ENCODE results near the gene ACOT11. TPM values are rescaled to one million over a fixed set of nuclear protein-coding genes. Genes with fewer than 3 reads are reported as not detected.

The ACOT11 gene
- total RNA-seq, 3 donors from 2014 or later = 1.6 to 7.3 (median 1.8) TPM

- no peaks in the 10 kb centered on the region for H3K27me3 ChIP-seq
- no peak for TF ChIP-seq POLR2AphosphoS5 (IDR thresholded peaks at IDR 0.05)
- TF ChIP-seq POLR2A (IDR thresholded peaks at IDR 0.05) = no peak
- no peak for TF ChIP-seq CTCF (IDR thresholded peaks at IDR 0.05)
- intact Hi-C loops (cut with DNase I; ENCODE audit: low total_unique reads) = no loop called here
- H3K36me3 ChIP-seq = no peaks in the 10 kb centered on the region
- no peak overlapping the region for H3K27ac ChIP-seq
- H3K4me3 ChIP-seq = no peak overlapping the region
- no peaks in the 10 kb centered on the region for H3K4me1 ChIP-seq
- no peaks in the 10 kb centered on the region for H3K9me3 ChIP-seq
- DNase-seq (ENCODE audit: low spot score in 2 of 2) = no peak
Observed at GRCh38 chr1:54611621-54612020, 63.6 kb downstream of the ACOT11 start.

GRCh38 chr1:54614024-54614423, 66.0 kb downstream of the ACOT11 start:
- Histone ChIP-seq H3K4me3 (no peak overlapping the region), H3K27me3 (no peaks in the 10 kb centered on the region), H3K36me3 (no peaks in the 10 kb centered on the region), H3K27ac (no peak overlapping the region), H3K9me3 (no peaks in the 10 kb centered on the region), H3K4me1 (no peaks in the 10 kb centered on the region)
- TF ChIP-seq POLR2A (IDR thresholded peaks at IDR 0.05) (no peak), POLR2AphosphoS5 (IDR thresholded peaks at IDR 0.05) (no peak), CTCF (IDR thresholded peaks at IDR 0.05) (no peak)
- intact Hi-C loops (cut with DNase I; ENCODE audit: low total_unique reads) = no loop called here
- DNase-seq (ENCODE audit: low spot score in 2 of 2) = no peak

- H3K27ac ChIP-seq = no peak overlapping the region
- H3K4me1 ChIP-seq = no peaks in the 10 kb centered on the region
- H3K4me3 ChIP-seq = no peak overlapping the region
- no peaks in the 10 kb centered on the region for H3K36me3 ChIP-seq
- intact Hi-C loops (cut with DNase I; ENCODE audit: low total_unique reads) = no loop called here
- no peaks in the 10 kb centered on the region for H3K9me3 ChIP-seq
- TF ChIP-seq CTCF (IDR thresholded peaks at IDR 0.05) (no peak), POLR2A (IDR thresholded peaks at IDR 0.05) (no peak), POLR2AphosphoS5 (IDR thresholded peaks at IDR 0.05) (no peak)
- H3K27me3 ChIP-seq = no peaks in the 10 kb centered on the region
- DNase-seq (ENCODE audit: low spot score in 2 of 2) = no peak
Observed at GRCh38 chr1:54614563-54614962, 66.5 kb downstream of the ACOT11 start.

- Histone ChIP-seq H3K27ac (no peak overlapping the region), H3K9me3 (no peaks in the 10 kb centered on the region), H3K4me1 (no peaks in the 10 kb centered on the region), H3K27me3 (no peaks in the 10 kb centered on the region), H3K36me3 (no peaks in the 10 kb centered on the region), H3K4me3 (no peak overlapping the region)
- intact Hi-C loops (cut with DNase I; ENCODE audit: low total_unique reads) = no loop called here
- no peak for DNase-seq (ENCODE audit: low spot score in 2 of 2)
- no peak for TF ChIP-seq POLR2AphosphoS5 (IDR thresholded peaks at IDR 0.05)
- TF ChIP-seq CTCF (IDR thresholded peaks at IDR 0.05) = no peak
Observed at GRCh38 chr1:54615531-54616279, 67.7 kb downstream of the ACOT11 start.

GRCh38 chr1:54619749-54620148, 71.7 kb downstream of the ACOT11 start:
- no peaks in the 10 kb centered on the region for H3K4me1 ChIP-seq
- TF ChIP-seq POLR2AphosphoS5 (IDR thresholded peaks at IDR 0.05) (no peak), CTCF (IDR thresholded peaks at IDR 0.05) (no peak), POLR2A (IDR thresholded peaks at IDR 0.05) (no peak)
- H3K27me3 ChIP-seq = no peaks in the 10 kb centered on the region
- no peak overlapping the region for H3K27ac ChIP-seq
- no peak for DNase-seq (ENCODE audit: low spot score in 2 of 2)
- no peaks in the 10 kb centered on the region for H3K9me3 ChIP-seq
- intact Hi-C loops (cut with DNase I; ENCODE audit: low total_unique reads) = no loop called here
- no peak overlapping the region for H3K4me3 ChIP-seq
- no peaks in the 10 kb centered on the region for H3K36me3 ChIP-seq

All from breast epithelium (tissue), 4 donors.